Hepatocyte (in vitro differentiated cells): ENCODE measurements around the gene CRISP3. TPM values are rescaled to one million over a fixed set of nuclear protein-coding genes. Genes with fewer than 3 reads are reported as not detected.

ENCODE experiments used
- DNase-seq: peaks from one replicate; pipeline ENCODE4 v3.0.0-alpha.2; 2016; ENCODE audit warnings: low spot score
- H2AFZ ChIP-seq: fragments of 200-600 bp; sonication (generic); 2 replicates; pipeline ENCODE4 v1.6.0; 2016; ENCODE audit warnings: antibody characterized with exemption, mild to moderate bottlenecking
- H3K27ac ChIP-seq: fragments of 200-600 bp; sonication (generic); 2 replicates; pipeline ENCODE4 v1.5.1; 2016; ENCODE audit warnings: mild to moderate bottlenecking
- H3K27me3 ChIP-seq: fragments of 200-600 bp; sonication (generic); 2 replicates; pipeline ENCODE4 v1.6.1; 2016
- H3K36me3 ChIP-seq: fragments of 200-600 bp; sonication (generic); replicated peaks from 2 replicates; pipeline ENCODE4 v1.5.1; 2016; ENCODE audit warnings: low read depth; ENCODE audit not compliant: insufficient read depth
- H3K4me1 ChIP-seq: fragments of 200-600 bp; sonication (generic); 2 replicates; pipeline ENCODE4 v1.5.1; 2016; ENCODE audit warnings: mild to moderate bottlenecking, moderate library complexity; ENCODE audit not compliant: insufficient read depth
- H3K4me2 ChIP-seq: fragments of 200-600 bp; sonication (generic); 2 replicates; pipeline ENCODE4 v1.6.0; 2016
- H3K4me3 ChIP-seq: fragments of 200-600 bp; sonication (generic); 2 replicates; pipeline ENCODE4 v1.5.1; 2016; ENCODE audit warnings: mild to moderate bottlenecking
- H3K79me2 ChIP-seq: fragments of 200-600 bp; sonication (generic); 2 replicates; pipeline ENCODE4 v1.6.0; 2017; ENCODE audit warnings: mild to moderate bottlenecking
- H3K9me2 ChIP-seq: fragments of 200-600 bp; sonication (generic); replicated peaks from 2 replicates; pipeline ENCODE4 v1.6.0; 2017; ENCODE audit warnings: mild to moderate bottlenecking; ENCODE audit not compliant: insufficient read depth
- H3K9me3 ChIP-seq: fragments of 200-600 bp; sonication (generic); 2 replicates; pipeline ENCODE4 v1.5.1; 2016; ENCODE audit warnings: low read depth, mild to moderate bottlenecking
- H4K20me1 ChIP-seq: fragments of 200-600 bp; sonication (generic); 2 replicates; pipeline ENCODE4 v1.6.0; 2016; ENCODE audit warnings: mild to moderate bottlenecking; ENCODE audit not compliant: insufficient read depth, poor library complexity, severe bottlenecking
- CTCF ChIP-seq: fragments of 200-600 bp; sonication (generic); IDR thresholded peaks from 2 replicates; pipeline ENCODE4 v1.5.1; 2016; ENCODE audit warnings: antibody characterized with exemption, mild to moderate bottlenecking; ENCODE audit not compliant: poor library complexity
- EZH2 ChIP-seq: fragments of 200-600 bp; sonication (generic); IDR thresholded peaks from 2 replicates; pipeline ENCODE4 v1.6.1; 2016; ENCODE audit warnings: antibody characterized with exemption, mild to moderate bottlenecking, borderline replicate concordance
- EZH2phosphoT487 ChIP-seq: fragments of 200-600 bp; sonication (generic); IDR thresholded peaks from one replicate; pipeline ENCODE4 v1.6.1; 2018; ENCODE audit warnings: antibody characterized with exemption, mild to moderate bottlenecking, low read depth, moderate library complexity; ENCODE audit not compliant: unreplicated experiment, severe bottlenecking
- WGBS: methylation state at CpG from one replicate; pipeline ENCODE4 v1.1.6; 2016; ENCODE audit warnings: low lambda C conversion rate; ENCODE audit errors: missing lambda C conversion rate; 5-methylcytosine and 5-hydroxymethylcytosine counted together
- polyA plus RNA-seq: library from polyadenylated mRNA; unstranded; fragments of >200 nt; fragmentation: Nextera tagmentation; extraction: Ambion mirVana; gene quantifications from 2 replicates; pipeline ENCODE4 v1.2.1, GENCODE V29; 2016
- total RNA-seq: library from RNA; depleted of rRNA; stranded (reverse); fragments of >200 nt; gene quantifications from 2 replicates; pipeline ENCODE4 v1.2.3, GENCODE V29; 2014

CRISP3 gene
- total and polyA plus RNA-seq, 2 experiments from 2014 or later, result not detected

DNA sequence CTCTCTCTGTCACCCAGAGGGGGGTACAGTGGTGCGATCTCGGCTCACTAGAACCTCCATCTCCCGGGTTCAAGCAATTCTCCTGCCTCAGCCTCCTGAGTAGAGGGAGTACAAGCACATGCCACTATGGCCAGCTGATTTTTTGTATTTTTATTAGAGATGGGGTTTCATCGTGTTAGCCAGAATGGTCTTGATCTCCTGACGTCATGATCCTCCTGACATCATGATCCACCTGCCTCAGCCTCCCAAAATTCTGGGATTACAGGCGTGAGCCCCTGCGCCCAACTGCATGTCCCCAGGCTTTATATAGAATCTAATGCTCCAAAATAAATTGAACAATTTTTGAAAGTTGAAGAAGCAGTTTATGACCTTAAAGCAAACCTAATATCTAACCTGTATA is 23.8 kb downstream of the CRISP3 start:
- no peak for DNase-seq
- H3K4me1 ChIP-seq, result no peaks in the 10 kb centered on the region
- TF ChIP-seq CTCF (no peak), EZH2 (no peak), EZH2phosphoT487 (no peak)
- H3K79me2 ChIP-seq, result no peaks in the 10 kb centered on the region
- no peaks in the 10 kb centered on the region for H3K36me3 ChIP-seq
- no peaks in the 10 kb centered on the region for H3K9me3 ChIP-seq
- H3K27me3 ChIP-seq, result no peaks in the 10 kb centered on the region
- 87% methylated on average over 7 of the region's 7 CpGs for WGBS
- H3K27ac ChIP-seq, result no peak overlapping the region
- H3K4me2 ChIP-seq, result no peak overlapping the region
- H4K20me1 ChIP-seq, result no peaks in the 10 kb centered on the region
- no peaks in the 10 kb centered on the region for H3K9me2 ChIP-seq
- no peak overlapping the region for H3K4me3 ChIP-seq
- H2AFZ ChIP-seq, result no peak overlapping the region

GRCh38 chr6:49713346-49713745 is 30.8 kb downstream of the CRISP3 start, which contains the start of gene CRISP2:
TSS of gene CRISP2 (minus strand) at chr6:49713543. CDS start at chr6:49709196, 4,347 bp downstream.
- no peaks in the 10 kb centered on the region for H3K9me2 ChIP-seq
- no peak within 1 kb of the TSS for H3K4me3 ChIP-seq
- no peaks in the 10 kb centered on the region for H4K20me1 ChIP-seq
- no peak within 1 kb of the TSS for H2AFZ ChIP-seq
- TF ChIP-seq CTCF (no peak), EZH2phosphoT487 (no peak), EZH2 (no peak)
- 88% methylated on average over 26 of the region's 26 CpGs for WGBS
- H3K36me3 ChIP-seq, result no peaks in the 10 kb centered on the region
- no peaks in the 10 kb centered on the region for H3K79me2 ChIP-seq
- no peak for DNase-seq
- no peak within 1 kb of the TSS for H3K27ac ChIP-seq
- H3K27me3 ChIP-seq, result no peaks in the 10 kb centered on the region
- no peak within 1 kb of the TSS for H3K4me2 ChIP-seq
- H3K9me3 ChIP-seq, result no peaks in the 10 kb centered on the region
- H3K4me1 ChIP-seq, result no peaks in the 10 kb centered on the region

- H3K36me3 ChIP-seq, result no peaks in the 10 kb centered on the region
- no peaks in the 10 kb centered on the region for H3K9me3 ChIP-seq
- no peaks in the 10 kb centered on the region for H3K27me3 ChIP-seq
- H3K4me1 ChIP-seq, result no peaks in the 10 kb centered on the region
- no peak overlapping the region for H3K27ac ChIP-seq
- no peaks in the 10 kb centered on the region for H3K79me2 ChIP-seq
- H3K4me2 ChIP-seq, result no peak overlapping the region
- no peaks in the 10 kb centered on the region for H3K9me2 ChIP-seq
- no peak for DNase-seq
- H4K20me1 ChIP-seq, result no peaks in the 10 kb centered on the region
- TF ChIP-seq EZH2phosphoT487, result no peak
- TF ChIP-seq CTCF, result no peak
- TF ChIP-seq EZH2, result no peak
- H2AFZ ChIP-seq, result no peak overlapping the region
- H3K4me3 ChIP-seq, result no peak overlapping the region
Measured at GRCh38 chr6:49698478-49698877, 45.7 kb downstream of the CRISP3 start.

GRCh38 chr6:49693512-49693911 is 50.7 kb downstream of the CRISP3 start:
- no peaks in the 10 kb centered on the region for H3K9me3 ChIP-seq
- no peak for DNase-seq

More at GRCh38 chr6:49693512-49693911, 50.7 kb downstream of the CRISP3 start:
- TF ChIP-seq EZH2 (no peak), EZH2phosphoT487 (no peak)
- no peaks in the 10 kb centered on the region for H4K20me1 ChIP-seq
- H3K4me1 ChIP-seq, result no peaks in the 10 kb centered on the region
- H3K4me2 ChIP-seq, result no peak overlapping the region
- H2AFZ ChIP-seq, result no peak overlapping the region
- no peaks in the 10 kb centered on the region for H3K9me2 ChIP-seq
- H3K27me3 ChIP-seq, result no peaks in the 10 kb centered on the region
- no peaks in the 10 kb centered on the region for H3K79me2 ChIP-seq
- H3K27ac ChIP-seq, result no peak overlapping the region
- WGBS, result 83% methylated on average over 1 of the region's 1 CpG
- no peak overlapping the region for H3K4me3 ChIP-seq
- H3K36me3 ChIP-seq, result no peaks in the 10 kb centered on the region
